PC-3 (cell line): ENCODE measurements around the gene BPI.

ENCODE experiments used
- CTCF ChIP-seq: fragments of 300-600 bp; sonication (generic); conservative IDR thresholded peaks from 2 replicates; pipeline ENCODE4 v1.5.1; 2017; ENCODE audit warnings: antibody characterized with exemption, low read depth, mild to moderate bottlenecking, low read length
- EZH2 ChIP-seq: fragments of 300-600 bp; sonication (generic); IDR thresholded peaks from one replicate; pipeline ENCODE4 v1.6.1; 2017; ENCODE audit warnings: antibody characterized with exemption, mild to moderate bottlenecking, low read length; ENCODE audit not compliant: unreplicated experiment
- EZH2phosphoT487 ChIP-seq: fragments of 300-600 bp; sonication (generic); IDR thresholded peaks from 2 replicates; pipeline ENCODE4 v1.6.1; 2018; ENCODE audit warnings: mild to moderate bottlenecking, antibody characterized with exemption, low read length, borderline replicate concordance

GRCh38 chr20:38340693-38341092 is 36.7 kb downstream of the BPI start:
- TF ChIP-seq CTCF (no peak), EZH2 (no peak), EZH2phosphoT487 (no peak)
